Brain microvascular endothelial cell (primary cell): ENCODE results near the gene BRCA1.

Experiments
- DNase-seq: peaks from one replicate; pipeline ENCODE4 v3.0.0-alpha.2; 2020
- H3K27ac ChIP-seq: fragments of 250-450 bp; sonication (Bioruptor Pico); 2 replicates; pipeline ENCODE4 v1.5.1; 2020; ENCODE audit warnings: mild to moderate bottlenecking, moderate library complexity
- H3K27me3 ChIP-seq: fragments of 250-450 bp; sonication (Bioruptor Pico); replicated peaks from 2 replicates; pipeline ENCODE4 v1.5.1; 2020; ENCODE audit warnings: mild to moderate bottlenecking
- H3K36me3 ChIP-seq: fragments of 250-450 bp; sonication (Bioruptor Pico); replicated peaks from 2 replicates; pipeline ENCODE4 v1.5.1; 2020; ENCODE audit warnings: mild to moderate bottlenecking
- H3K4me3 ChIP-seq: 2 replicates; pipeline ENCODE4 v1.5.1; 2011; ENCODE audit warnings: low read depth, mild to moderate bottlenecking, control low read depth, low read length, moderate library complexity
- CTCF ChIP-seq: IDR thresholded peaks from 2 replicates; pipeline ENCODE4 v1.5.1; 2011; ENCODE audit warnings: low read depth, mild to moderate bottlenecking, moderate library complexity, low read length, control low read depth, inconsistent platforms; ENCODE audit errors: missing control alignments
- in situ Hi-C: cut with HindIII; loops from 2 replicates; pipeline ENCODE4 v1.10.0; 2017; ENCODE audit warnings: low sequenced_read_pairs, low pct_ligation_motif_present

The BRCA1 gene

GRCh38 chr17:43020789-43021740, 104.1 kb downstream of the BRCA1 start:
- peak; percentile 67 for DNase-seq
- no peak for TF ChIP-seq CTCF
- Histone ChIP-seq H3K36me3 (peaks cover 21% of the 10 kb centered on the region), H3K27ac (peak overlapping the region; percentile 85), H3K4me3 (peak overlapping the region; percentile 98), H3K27me3 (no peaks in the 10 kb centered on the region)
- in situ Hi-C loops, result no loop called here

DNA sequence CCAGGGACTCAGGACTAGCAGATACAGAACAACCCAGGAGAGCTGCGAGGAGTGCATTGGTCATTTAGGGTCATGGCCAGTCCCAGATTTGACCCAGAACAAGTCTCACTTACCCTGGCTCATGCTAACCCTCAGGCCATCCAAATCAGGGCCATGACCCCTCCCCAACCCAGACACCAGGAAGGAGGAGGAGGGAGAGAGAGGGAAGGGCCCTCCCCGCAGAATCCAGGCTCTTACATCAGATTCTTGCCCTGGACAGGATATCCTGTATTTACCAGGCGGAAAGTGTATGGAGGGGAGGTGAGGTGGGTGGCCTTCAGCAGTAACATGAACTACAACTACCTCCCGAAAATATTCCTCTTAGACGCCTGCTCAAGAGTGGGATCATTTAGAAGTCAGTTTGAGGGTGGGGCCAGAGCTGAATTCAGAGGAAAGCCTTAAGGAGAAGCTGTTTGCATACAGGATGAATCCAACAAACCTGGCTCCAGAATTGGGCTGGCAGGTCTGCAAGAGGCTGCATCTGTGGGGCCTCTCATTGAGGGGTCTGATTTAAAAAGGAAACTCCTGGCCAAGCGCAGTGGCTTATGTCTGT, 105.0 kb downstream of the BRCA1 start:
- DNase-seq, result no peak
- Histone ChIP-seq H3K27ac (peak overlapping the region; percentile 9), H3K27me3 (no peaks in the 10 kb centered on the region), H3K36me3 (peaks cover 29% of the 10 kb centered on the region), H3K4me3 (peak overlapping the region; percentile 20)
- TF ChIP-seq CTCF, result no peak
- in situ Hi-C loops, result no loop called here

GRCh38 chr17:43019418-43019817, 105.7 kb downstream of the BRCA1 start:
- Histone ChIP-seq H3K27ac (peak overlapping the region; percentile 9), H3K4me3 (no peak overlapping the region), H3K27me3 (no peaks in the 10 kb centered on the region), H3K36me3 (peaks cover 35% of the 10 kb centered on the region)
- in situ Hi-C loops, result no loop called here
- DNase-seq, result no peak
- TF ChIP-seq CTCF, result no peak

DNA sequence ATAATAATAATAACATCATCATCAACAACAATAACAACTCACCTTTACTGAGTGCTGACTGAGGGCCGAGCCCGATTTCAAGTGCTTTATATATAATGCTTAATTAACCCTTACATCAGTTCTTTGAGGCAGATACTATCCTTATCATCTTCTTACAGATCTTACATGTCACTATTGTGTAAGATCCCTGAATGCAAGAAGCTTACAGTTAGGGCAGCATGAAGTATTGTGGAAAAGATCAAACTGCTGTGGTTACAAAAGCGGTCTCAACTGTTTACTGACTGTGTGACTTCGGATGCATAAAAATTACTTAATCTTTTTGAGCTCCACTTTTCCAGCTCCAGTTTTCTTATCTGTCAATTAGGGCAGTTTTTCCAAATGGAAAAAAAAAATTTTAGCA, 106.2 kb downstream of the BRCA1 start:
- peaks cover 40% of the 10 kb centered on the region for H3K36me3 ChIP-seq
- no peak overlapping the region for H3K27ac ChIP-seq
- no peak overlapping the region for H3K4me3 ChIP-seq
- no peak for TF ChIP-seq CTCF
- in situ Hi-C loops, result no loop called here
- H3K27me3 ChIP-seq, result no peaks in the 10 kb centered on the region
- no peak for DNase-seq

- no peak for DNase-seq
- no peak overlapping the region for H3K4me3 ChIP-seq
Measured at GRCh38 chr17:43018008-43018853, 106.9 kb downstream of the BRCA1 start.

More at GRCh38 chr17:43018008-43018853, 106.9 kb downstream of the BRCA1 start:
- in situ Hi-C loops, result no loop called here
- Histone ChIP-seq H3K27ac (no peak overlapping the region), H3K27me3 (no peaks in the 10 kb centered on the region), H3K36me3 (peaks cover 46% of the 10 kb centered on the region)
- no peak for TF ChIP-seq CTCF
